HG03097 (cell line): ENCODE results near the gene ELF4.

Experiments used
- ATAC-seq: cut with Tn5 transposase; IDR thresholded peaks from one replicate; pipeline ENCODE4 v1.9.1; 2021; ENCODE audit not compliant: unreplicated experiment, low FRiP score

Gene ELF4

DNA sequence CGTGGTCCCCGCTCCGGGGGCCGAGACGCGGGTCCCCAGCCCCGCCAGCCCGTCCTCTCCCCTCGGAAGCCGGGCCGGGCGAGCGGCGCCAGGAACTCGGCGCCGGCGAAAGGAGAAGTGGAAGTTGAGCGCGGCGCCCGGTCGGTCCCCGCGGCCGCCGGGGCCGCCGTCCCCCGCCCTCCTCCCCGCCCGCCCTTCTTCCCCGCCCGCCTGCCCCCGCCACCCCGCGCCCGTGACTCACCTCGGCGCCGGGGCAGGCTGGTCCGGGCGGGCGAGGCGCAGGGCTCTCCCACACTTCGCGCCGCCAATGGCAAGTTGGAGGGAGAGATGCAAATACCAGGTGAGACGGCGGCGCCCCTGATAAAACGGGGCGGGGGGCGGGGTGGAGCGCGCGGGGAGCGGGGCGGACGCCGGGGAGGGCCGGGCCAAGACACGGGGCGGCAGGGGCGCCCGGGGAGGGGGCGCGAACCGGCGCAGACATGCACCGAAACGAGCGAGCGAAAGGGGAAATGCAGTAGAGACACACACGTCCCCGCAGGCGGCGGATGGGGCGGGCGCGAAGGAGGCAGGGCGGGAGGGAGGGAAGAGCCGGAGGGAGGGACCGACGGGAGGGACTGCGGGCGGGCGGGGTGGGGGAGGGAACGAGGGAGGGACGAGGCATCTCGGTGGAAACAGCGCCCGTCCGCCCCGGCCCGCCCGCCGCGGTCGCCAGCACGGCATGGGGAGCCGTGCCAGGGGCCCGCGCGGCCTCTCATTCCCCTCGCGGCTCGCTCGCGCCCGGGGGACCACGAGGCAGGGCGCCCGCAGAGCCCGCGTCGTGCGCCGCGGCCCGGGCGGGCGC, at the start of gene ELF4:
Gene ELF4 (minus strand): TSS at position 119 of the 841 bp plus-strand sequence. CDS start 29,167 bp downstream, outside the sequence.
- ATAC-seq = no peak

DNA sequence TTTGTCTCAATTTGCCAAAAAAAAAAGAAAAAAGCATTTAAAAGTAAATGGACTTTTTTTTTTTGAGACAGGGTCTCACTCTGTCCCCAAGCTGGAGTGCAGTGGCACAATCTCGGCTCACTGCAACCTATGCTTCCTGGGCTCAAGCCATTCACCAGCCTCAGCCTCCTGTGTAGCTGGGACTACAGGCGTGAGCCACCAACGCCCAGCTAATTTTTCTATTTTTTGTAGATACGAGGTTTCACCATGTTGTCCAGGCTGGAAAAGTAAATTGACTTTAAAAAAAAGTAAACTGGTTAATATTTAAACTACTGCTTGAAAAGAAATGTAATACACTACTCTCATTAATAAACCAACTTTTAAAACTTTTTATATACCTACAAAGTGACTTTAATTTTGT, 49.5 kb upstream of the ELF4 start:
- ATAC-seq = no peak

DNA sequence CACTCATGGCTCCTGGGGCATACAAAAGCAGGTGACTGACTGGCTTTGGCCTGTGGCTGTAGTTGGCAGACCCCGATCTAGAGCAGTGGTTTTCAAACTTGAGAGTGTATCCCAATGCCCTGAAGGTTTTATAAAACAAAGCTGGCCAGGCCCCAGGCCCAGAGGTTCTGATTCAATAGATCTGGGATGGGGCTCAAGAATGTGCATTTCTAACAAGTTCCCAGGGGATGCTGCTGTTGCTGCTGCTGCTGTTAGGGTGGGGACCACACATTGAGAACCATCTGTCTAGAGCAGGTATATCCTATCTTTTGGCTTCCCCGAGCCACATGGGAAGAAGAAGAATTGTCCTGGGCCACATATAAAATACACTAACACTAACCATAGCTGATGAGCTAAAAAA, 48.0 kb upstream of the ELF4 start:
- no peak for ATAC-seq

DNA sequence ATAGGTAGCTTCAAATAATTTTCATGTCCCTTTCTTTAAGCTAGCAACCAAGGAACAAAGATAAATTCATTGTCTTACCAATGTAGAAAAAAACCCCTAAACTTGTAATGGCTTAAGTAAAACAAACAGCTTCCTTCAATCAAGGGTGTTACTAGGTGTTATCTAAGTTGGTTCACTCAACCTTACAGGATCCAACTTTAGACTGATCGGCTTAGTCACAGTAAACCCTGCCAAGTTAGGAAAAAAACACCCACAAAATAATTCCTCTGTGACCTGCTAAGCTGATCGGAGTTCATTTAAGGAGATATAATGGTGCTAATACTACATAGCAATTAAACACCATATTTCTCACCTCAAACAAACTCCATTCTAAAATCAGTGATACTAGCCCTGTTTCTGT, 45.3 kb upstream of the ELF4 start:
- ATAC-seq = no peak

DNA sequence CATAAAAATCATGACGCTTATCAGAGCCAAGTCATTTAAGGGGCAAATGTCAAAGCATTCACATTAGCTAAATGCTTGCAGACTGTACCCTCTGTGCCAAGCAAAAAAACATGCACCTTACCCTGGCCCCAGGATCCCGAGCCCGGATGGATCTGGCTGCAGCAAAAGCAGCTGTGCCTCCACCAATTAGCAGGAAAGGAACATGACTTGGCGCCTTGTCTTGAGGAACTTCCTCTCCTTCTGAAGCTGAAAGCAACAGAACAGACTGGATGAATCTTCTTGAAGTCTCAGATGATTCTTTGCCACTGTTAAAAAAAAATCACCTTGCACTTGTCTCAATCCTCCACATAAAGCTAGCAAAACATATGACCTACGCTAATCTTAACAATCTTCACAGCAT, 37.3 kb upstream of the ELF4 start:
- ATAC-seq = no peak

DNA sequence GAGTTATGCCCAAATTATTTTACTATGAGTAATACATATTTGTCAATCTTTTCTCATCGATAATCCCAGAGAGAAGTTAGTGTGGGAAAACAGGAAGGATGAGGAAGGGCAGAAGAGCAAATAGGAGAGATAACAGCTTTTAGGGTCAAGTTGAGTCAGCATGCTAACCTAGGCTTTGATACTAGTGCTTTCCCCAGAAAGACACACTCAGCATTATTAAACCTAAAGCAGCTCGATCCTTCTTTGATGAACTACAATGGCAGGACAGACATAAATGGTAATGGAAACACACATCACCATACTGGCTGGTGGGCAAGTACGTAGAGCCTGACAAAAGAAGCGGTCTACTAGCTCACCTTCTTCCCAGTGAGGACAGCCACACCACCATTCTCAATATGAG, 34.8 kb upstream of the ELF4 start:
- no peak for ATAC-seq

DNA sequence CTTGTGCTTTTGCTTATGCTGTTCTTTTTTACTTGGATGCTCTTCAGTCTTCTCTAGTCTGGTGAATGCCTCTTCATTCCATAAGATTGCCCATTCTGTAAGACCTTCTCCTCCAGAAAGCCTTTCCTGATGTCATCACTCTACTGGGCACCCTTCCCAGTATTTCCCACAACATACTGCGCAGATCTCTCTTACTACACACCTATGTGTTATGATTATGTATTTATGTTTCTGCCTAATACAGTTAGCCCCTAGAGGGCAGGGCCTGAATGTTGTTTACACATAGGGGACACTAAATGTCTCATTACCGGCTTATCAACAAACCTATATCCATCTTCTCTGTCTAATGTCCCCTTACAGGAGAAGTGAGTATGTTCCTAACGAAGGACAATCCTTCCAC, 34.2 kb upstream of the ELF4 start:
- ATAC-seq = no peak

DNA sequence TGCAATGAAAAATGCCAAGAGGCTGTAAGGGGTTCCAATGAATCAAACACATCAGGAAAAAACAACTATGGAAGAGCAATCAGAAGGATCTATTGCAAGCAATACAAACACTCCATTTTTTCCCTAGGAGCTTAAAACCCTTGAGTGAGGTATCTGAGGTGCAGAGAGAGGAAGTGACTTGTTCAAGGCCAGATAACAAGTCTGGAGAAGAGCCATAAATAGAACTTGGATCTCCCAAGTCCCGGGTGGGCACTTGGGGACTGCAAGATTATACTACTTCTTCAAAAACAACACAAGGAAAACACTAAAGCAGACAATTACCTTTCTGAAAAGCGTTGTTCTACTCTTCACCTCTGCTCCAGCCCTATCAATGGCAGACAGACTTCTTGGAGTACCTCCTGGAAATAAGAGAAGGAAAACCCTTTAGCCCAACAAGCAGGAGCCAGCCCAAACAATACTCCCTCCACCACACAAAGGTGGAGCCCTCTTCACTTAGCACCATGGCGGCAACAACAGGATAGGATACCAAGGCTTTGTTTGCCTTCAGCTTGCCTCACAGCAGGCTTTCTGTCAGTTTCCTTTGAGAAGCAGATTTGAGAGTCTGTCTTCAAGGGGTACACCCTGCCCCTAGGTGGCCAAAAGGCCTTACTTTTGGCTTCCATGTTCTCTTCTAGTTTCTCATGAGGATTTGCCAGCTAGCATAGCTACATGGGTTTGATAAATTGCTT, 29.3 kb upstream of the ELF4 start:
- ATAC-seq = no peak

DNA sequence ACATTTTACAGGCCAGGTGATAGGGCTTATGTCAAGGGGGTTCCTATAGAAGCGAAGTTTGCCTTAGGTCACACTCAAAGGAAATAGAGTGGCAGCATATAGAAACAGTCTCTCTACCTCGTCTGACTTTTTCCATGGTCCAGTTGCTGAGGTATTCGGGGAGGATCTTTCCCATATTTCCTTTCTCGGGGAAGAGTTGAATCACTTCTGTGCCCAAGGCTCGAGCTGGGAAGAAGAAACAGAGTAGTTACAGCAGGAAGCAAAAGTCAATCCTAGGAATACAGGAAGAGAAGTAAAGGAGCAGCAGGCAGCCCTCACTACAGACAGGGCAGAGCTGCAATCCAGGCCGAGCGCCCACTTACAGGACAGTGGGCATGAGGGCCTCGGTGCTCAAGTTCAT, 26.7 kb upstream of the ELF4 start:
- ATAC-seq = no peak

DNA sequence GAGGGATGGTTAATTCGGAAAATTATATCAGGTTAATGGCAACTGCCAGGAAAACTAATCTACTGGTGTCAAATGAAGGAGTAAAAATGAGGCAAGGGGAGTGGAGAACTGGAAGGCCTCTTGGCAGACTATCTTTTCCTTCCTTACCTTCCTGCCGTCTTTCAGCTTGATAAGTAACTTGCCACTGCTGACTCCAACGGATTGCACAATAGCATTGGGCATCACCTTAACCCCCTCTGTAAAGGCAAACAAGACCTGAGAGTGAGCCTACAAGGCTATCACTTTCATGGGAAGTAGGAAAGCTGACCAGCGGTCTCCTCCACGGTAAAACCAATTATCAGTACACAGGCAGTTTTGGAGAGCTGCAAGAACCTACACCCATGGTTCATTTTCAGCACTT, 26.2 kb upstream of the ELF4 start:
- no peak for ATAC-seq

DNA sequence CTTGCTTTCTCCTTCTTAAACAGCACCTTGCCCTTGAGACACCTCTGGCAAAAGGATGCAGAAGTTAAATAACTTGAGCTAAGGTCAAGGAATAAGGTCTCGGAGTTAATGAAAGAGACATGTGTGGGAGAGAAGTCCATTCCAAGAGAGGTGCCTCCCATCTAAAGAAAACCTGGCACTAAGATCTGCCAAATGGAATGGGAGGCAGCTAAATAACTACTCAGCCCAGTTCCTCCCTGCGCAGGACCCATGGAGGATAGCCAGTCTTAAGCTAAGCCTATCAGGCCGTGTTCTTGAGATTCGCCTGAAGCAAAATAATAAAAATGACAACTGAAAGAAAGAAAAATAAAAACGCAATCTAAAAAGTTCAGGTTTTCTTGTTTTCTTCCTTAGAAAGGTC, 20.7 kb upstream of the ELF4 start:
- no peak for ATAC-seq

DNA sequence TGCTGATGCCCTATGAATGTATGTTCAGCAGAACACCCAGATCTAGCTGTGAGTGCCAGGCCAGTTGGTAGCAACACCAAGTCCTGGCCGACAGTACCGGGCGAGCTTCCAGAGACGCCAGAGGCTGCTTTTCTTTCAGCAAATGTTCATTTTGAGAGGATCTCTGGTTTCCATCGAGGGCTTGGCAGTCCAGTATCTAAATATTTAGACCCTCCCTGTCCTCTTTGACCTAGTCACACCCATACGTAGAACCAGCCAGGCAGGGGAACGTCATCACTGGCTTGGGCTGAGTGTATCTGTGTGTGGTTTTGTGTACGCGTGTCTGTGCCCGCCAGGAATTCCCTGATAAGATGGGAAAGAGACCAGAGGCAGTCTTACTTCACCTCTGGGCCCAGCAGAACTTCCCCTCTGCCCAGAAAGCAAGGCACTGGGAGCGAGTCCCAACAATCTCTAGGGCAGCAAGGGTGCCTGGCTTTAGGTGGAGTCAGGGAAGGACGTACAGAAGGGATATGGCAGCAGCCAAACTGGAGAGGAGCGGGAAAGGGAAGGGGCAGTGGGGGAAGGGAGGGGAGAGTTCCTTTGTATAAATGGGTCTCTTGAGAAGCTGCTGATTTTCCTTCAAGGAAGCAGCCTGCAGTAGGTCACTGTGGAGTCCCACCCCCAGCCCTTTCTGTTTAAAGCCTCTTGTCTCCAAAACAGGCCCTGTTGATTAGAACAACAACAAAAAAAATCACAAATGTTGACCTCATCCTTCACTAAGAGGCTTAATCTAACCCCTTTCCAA, 15.0 kb upstream of the ELF4 start:
- no peak for ATAC-seq

DNA sequence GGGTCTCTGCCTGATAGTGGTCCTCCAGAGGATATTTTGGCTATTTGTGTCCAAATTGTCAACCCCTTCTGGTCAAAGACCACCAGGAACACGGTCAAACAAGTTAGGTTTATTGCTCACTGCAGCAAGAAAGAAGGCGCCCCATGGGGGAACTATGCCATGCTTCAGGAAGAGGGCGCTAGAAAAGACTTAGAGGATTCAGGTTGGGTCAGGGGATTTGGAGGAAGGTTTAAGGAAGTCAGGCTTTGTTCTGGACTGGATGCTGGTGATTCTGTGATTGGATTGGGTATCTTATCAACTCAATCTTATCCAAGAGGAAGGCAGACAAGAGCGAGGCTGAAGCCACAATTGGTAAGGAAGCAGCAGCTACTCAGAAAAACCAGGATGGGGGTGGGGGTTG, 14.3 kb upstream of the ELF4 start:
- ATAC-seq = no peak

DNA sequence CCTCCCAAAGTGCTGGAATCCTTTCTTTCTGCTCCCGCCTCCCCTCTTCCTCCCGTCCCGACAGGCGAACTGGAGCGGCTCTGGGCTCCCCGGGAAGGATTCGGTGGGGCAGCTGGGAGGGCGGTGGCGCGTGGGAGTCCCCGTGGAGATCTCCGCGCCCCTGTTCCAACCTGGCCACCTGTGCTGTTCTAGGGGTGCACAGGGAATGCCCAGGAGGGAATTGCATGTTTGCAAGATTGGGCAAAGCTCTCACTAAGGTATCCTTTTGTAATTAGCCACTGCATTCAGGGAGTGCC, 11.2 kb upstream of the ELF4 start:
- ATAC-seq = no peak

DNA sequence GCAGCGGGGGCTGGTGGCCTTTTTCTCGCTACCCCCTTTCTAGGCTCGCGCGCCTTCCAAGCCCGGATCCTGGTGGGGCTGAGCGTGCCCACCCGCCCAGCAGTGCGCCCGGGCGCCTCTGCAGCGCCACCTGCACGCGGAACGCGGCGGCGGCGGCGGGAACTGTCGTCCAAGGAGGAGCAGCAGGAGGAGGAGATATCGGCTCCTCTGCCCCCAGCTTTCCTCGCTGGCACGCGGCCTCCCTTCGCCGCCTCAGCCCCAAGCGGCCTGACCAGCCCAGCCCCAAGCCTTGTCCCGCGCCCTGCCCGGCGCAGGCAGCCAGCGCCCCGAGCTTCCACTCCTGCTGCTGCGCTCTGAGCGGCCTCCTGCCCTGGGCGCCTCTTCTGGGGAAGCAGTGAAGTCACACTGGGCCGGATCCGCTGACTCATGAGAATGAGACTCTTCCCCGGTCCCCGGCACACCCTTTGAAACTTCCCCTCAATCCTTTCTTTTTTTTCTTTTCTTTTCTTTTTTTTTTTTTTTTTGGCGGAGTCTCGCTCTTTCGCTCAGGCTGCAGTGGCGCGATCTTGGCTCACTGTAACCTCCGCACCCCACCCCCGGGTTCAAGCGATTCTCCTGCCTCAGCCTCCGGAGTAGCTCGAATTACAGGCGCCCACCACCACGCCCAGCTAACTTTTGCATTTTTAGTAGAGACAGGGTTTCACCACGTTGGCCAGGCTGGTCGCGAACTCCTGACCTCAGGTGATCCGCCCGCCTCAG, 10.6 kb upstream of the ELF4 start:
- peak; percentile 52 for ATAC-seq

DNA sequence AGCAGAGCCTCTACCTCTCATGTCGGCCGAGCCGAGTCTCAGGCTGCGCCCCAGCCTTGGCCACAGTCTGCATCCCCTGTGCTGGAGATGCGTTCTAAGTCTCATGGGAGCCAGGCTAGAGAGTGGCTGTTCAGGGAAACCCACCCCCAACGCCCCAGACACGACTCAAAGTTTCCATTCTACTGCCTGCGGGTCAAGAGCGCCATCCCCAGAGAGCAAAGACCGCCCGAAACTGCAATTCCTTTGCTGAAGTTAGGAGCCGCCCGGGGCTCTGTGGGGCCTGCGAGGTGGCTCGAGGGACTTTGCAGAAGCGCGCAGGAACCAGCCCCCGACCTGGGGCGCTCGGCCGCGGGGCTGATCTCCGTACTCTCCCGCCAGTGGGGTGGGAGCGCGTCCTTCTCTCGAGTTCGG, 10.0 kb upstream of the ELF4 start:
- peak; percentile 13 for ATAC-seq

DNA sequence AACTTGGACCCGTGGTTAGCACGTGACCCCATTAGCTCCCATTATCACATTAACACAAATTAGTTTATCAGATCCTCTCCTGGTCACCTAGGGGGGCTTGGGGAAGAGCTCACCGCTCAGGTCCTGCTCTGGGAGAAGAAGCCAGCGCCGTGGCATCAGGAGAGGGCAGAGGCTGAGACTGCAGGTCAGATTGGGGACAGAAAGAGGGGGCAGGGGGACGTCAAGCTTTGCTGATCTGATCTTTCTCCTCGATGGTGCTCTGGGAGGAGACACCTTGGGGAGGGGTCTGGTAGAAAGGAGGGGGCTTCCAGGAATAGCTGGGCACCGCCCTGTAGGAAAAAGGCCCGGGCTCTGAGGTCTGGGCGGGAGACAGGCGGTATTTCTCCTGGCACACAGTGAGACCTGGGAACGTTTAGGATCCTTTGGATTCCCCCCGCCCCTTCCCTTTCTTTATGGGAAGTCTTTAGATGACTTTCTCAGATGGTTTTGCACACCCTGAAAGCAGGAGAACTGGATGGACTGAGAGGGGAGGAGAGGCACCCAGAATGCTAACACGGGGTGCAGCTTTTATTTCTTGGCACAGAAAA, 9.1 kb upstream of the ELF4 start:
- ATAC-seq = no peak

DNA sequence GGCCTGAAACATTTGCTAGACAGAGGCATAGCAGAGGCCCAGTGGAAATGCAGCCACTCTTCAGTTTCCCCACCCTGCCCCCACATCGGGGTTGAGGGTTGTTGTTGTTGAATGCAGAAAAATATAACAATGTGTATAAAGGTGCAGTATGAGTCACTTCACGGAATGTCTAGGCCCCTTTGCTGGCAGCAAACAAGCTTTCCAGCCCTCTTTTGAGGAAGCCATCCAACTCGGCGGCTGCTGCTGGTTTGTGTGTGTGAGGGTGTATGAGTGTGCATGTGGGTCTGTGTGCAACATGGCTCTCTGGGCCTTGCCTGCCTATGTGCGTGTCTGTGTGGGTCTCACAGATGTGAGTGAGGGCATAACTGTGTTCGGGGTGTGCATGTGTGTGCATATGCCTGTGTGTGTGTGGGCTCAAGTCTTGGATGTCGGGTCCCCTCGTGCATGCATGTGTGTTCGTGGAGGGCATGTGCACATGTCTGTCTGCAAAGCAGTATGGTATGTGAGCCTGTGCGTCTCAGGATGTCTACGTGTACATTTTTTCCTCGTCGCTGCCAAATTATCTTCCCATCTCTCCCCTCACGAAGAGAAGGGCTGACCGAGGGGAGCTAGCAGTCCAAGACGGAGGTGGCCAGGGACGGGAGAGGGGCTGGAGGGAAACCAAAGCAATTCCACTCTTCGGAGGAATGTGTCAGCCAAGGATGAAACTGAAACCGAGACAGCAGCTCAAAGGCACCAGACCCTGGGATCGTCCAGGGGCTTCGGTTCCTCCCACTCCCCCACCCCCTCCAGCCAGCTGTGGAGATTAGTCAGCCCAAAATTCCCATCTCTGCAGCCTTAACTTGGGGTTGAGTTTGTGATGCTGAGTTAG, 8.4 kb upstream of the ELF4 start:
- no peak for ATAC-seq

DNA sequence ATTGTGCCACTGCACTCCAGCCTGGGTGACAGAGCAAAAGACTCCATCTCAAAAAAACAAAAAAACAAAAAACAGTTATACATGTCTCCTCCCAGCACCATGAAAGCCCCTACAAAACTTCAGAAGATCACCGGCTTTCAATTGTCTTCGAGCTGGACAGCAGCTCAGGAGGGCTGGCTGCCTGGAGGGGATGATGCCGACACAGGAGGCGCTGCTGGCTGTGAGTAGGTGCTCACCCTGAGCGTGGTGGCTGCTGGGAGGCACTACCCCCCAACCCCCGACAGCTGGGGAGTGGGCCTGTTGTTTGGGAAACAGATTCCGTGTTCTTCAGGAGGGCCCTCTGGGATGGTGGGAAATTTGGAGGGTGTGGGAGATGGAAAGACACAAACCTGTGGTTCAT, 6.9 kb upstream of the ELF4 start:
- ATAC-seq = no peak
